ENCODE measurements around the gene NEIL3.
A peak's percentile ranks its signal among the peaks of the same experiment; 100 is the strongest.

DNA sequence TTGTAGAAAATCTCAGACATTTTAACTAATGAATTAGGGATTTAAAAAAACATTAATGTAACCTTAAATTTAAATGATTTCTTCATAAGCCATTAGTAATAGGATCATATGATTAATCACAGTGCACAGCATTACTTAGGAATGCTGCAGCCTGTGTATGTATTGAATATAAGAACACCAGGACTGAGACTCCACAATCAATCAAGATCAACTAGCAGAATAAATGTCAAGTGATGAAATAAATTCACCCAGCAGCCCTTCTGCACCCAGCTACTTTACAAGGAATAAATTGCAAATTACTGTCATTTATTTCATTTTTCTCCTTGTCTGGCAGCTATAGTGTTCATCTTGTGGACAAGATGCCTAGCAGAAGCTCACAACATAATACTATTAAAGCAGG, 46.5 kb downstream of the NEIL3 start:
- no peak for TF ChIP-seq SMC3 (conservative IDR thresholded peaks at IDR 0.05; ENCODE audit: poor library complexity)
- TF ChIP-seq, protein P1, sequence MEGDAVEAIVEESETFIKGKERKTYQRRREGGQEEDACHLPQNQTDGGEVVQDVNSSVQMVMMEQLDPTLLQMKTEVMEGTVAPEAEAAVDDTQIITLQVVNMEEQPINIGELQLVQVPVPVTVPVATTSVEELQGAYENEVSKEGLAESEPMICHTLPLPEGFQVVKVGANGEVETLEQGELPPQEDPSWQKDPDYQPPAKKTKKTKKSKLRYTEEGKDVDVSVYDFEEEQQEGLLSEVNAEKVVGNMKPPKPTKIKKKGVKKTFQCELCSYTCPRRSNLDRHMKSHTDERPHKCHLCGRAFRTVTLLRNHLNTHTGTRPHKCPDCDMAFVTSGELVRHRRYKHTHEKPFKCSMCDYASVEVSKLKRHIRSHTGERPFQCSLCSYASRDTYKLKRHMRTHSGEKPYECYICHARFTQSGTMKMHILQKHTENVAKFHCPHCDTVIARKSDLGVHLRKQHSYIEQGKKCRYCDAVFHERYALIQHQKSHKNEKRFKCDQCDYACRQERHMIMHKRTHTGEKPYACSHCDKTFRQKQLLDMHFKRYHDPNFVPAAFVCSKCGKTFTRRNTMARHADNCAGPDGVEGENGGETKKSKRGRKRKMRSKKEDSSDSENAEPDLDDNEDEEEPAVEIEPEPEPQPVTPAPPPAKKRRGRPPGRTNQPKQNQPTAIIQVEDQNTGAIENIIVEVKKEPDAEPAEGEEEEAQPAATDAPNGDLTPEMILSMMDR (IDR thresholded peaks at IDR 0.05; ENCODE audit: poor library complexity, severe bottlenecking): no peak
- TF ChIP-seq, protein P2, sequence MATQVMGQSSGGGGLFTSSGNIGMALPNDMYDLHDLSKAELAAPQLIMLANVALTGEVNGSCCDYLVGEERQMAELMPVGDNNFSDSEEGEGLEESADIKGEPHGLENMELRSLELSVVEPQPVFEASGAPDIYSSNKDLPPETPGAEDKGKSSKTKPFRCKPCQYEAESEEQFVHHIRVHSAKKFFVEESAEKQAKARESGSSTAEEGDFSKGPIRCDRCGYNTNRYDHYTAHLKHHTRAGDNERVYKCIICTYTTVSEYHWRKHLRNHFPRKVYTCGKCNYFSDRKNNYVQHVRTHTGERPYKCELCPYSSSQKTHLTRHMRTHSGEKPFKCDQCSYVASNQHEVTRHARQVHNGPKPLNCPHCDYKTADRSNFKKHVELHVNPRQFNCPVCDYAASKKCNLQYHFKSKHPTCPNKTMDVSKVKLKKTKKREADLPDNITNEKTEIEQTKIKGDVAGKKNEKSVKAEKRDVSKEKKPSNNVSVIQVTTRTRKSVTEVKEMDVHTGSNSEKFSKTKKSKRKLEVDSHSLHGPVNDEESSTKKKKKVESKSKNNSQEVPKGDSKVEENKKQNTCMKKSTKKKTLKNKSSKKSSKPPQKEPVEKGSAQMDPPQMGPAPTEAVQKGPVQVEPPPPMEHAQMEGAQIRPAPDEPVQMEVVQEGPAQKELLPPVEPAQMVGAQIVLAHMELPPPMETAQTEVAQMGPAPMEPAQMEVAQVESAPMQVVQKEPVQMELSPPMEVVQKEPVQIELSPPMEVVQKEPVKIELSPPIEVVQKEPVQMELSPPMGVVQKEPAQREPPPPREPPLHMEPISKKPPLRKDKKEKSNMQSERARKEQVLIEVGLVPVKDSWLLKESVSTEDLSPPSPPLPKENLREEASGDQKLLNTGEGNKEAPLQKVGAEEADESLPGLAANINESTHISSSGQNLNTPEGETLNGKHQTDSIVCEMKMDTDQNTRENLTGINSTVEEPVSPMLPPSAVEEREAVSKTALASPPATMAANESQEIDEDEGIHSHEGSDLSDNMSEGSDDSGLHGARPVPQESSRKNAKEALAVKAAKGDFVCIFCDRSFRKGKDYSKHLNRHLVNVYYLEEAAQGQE (IDR thresholded peaks at IDR 0.05; ENCODE audit: borderline replicate concordance): no peak
- TF ChIP-seq EZH2 (IDR thresholded peaks at IDR 0.05; ENCODE audit: borderline replicate concordance, insufficient read depth, low read length, poor library complexity, severe bottlenecking): no peak
- peak; percentile 66 for TF ChIP-seq POLR2AphosphoS5 (IDR thresholded peaks at IDR 0.05)
- peak; percentile 93 for TF ChIP-seq EP300 (conservative IDR thresholded peaks at IDR 0.05; ENCODE audit: poor library complexity, severe bottlenecking)
- no peak for TF ChIP-seq MXI1 (conservative IDR thresholded peaks at IDR 0.05; ENCODE audit: poor library complexity, severe bottlenecking)
- TF ChIP-seq TAF1 (IDR thresholded peaks at IDR 0.05; ENCODE audit: low read depth): no peak
- TF ChIP-seq RAD21 (conservative IDR thresholded peaks at IDR 0.05): no peak

Measured in neural cell (in vitro differentiated cells).